H9 (cell line): Measurements from ENCODE around the gene ABCA12. TPM values are rescaled to one million over a fixed set of nuclear protein-coding genes. Genes with fewer than 3 reads are reported as not detected.

Source experiments
- DNase-seq: peaks from one replicate; pipeline ENCODE4 v3.0.0-alpha.2; 2017
- H2AFZ ChIP-seq: one replicate; pipeline ENCODE4 v1.6.1; 2013; ENCODE audit warnings: mild to moderate bottlenecking, low read length, control low read depth, moderate library complexity
- H2AK5ac ChIP-seq: 2 replicates; pipeline ENCODE4 v1.6.1; 2013; ENCODE audit warnings: low read length, control low read depth, mixed read lengths; ENCODE audit not compliant: insufficient read length
- H2BK120ac ChIP-seq: one replicate; pipeline ENCODE4 v1.6.1; 2013; ENCODE audit warnings: low read depth, mild to moderate bottlenecking, low read length, control low read depth, inconsistent platforms; ENCODE audit not compliant: poor library complexity, severe bottlenecking
- H2BK12ac ChIP-seq: 2 replicates; pipeline ENCODE4 v1.6.1; 2013; ENCODE audit warnings: low read length, control low read depth, mixed read lengths, low read depth; ENCODE audit not compliant: insufficient read length
- H2BK15ac ChIP-seq: 2 replicates; pipeline ENCODE4 v1.6.1; 2013; ENCODE audit warnings: low read depth, low read length, control low read depth
- H2BK20ac ChIP-seq: one replicate; pipeline ENCODE4 v1.6.1; 2013; ENCODE audit warnings: low read depth, mild to moderate bottlenecking, low read length, control low read depth, inconsistent platforms; ENCODE audit not compliant: poor library complexity, severe bottlenecking
- H2BK5ac ChIP-seq: 2 replicates; pipeline ENCODE4 v1.6.1; 2013; ENCODE audit warnings: low read length, control low read depth, mixed read lengths; ENCODE audit not compliant: insufficient read length
- H3K14ac ChIP-seq: 2 replicates; pipeline ENCODE4 v1.6.1; 2013; ENCODE audit warnings: low read length, control low read depth; ENCODE audit not compliant: insufficient read depth
- H3K18ac ChIP-seq: 2 replicates; pipeline ENCODE4 v1.6.1; 2013; ENCODE audit warnings: low read depth, mild to moderate bottlenecking, mixed read lengths, low read length, control low read depth; ENCODE audit not compliant: insufficient read length
- H3K23ac ChIP-seq: 2 replicates; pipeline ENCODE4 v1.6.1; 2013; ENCODE audit warnings: low read length, control low read depth, mixed read lengths, low read depth; ENCODE audit not compliant: insufficient read length
- H3K23me2 ChIP-seq: 2 replicates; pipeline ENCODE4 v1.6.1; 2013; ENCODE audit warnings: low read depth, mild to moderate bottlenecking, mixed read lengths, low read length, control low read depth; ENCODE audit not compliant: insufficient read length, poor library complexity, severe bottlenecking
- H3K27ac ChIP-seq: 2 replicates; pipeline ENCODE4 v1.5.1; 2013; ENCODE audit warnings: low read length, control low read depth, mixed read lengths, low read depth; ENCODE audit not compliant: insufficient read length
- H3K27me3 ChIP-seq: 2 replicates; pipeline ENCODE4 v1.6.1; 2013; ENCODE audit warnings: low read length, control low read depth, inconsistent platforms; ENCODE audit not compliant: insufficient read depth
- H3K4ac ChIP-seq: 2 replicates; pipeline ENCODE4 v1.6.1; 2013; ENCODE audit warnings: low read depth, mild to moderate bottlenecking, control low read depth, inconsistent platforms, low read length, moderate library complexity
- H3K4me1 ChIP-seq: 2 replicates; pipeline ENCODE4 v1.6.1; 2013; ENCODE audit warnings: low read length, control low read depth, inconsistent platforms; ENCODE audit not compliant: insufficient read depth
- H3K4me2 ChIP-seq: 2 replicates; pipeline ENCODE4 v1.6.1; 2013; ENCODE audit warnings: low read length, control low read depth, mixed read lengths; ENCODE audit not compliant: insufficient read length, insufficient read depth
- H3K56ac ChIP-seq: 2 replicates; pipeline ENCODE4 v1.6.1; 2013; ENCODE audit warnings: low read depth, mild to moderate bottlenecking, mixed read lengths, low read length, control low read depth; ENCODE audit not compliant: insufficient read length
- H3K79me1 ChIP-seq: 2 replicates; pipeline ENCODE4 v1.6.1; 2013; ENCODE audit warnings: low read depth, mild to moderate bottlenecking, moderate library complexity, low read length, control low read depth, inconsistent platforms; ENCODE audit not compliant: insufficient read depth, poor library complexity, severe bottlenecking
- H3K79me2 ChIP-seq: 2 replicates; pipeline ENCODE4 v1.6.1; 2013; ENCODE audit warnings: low read length, control low read depth, inconsistent platforms; ENCODE audit not compliant: insufficient read depth
- H3K9ac ChIP-seq: 2 replicates; pipeline ENCODE4 v1.6.1; 2013; ENCODE audit warnings: low read length, control low read depth, mixed read lengths; ENCODE audit not compliant: insufficient read length; ENCODE audit errors: extremely low read depth
- H3K9me3 ChIP-seq: one replicate; pipeline ENCODE4 v1.6.1; 2013; ENCODE audit warnings: low read depth, low read length, inconsistent platforms; ENCODE audit not compliant: control insufficient read depth
- H3T11ph ChIP-seq: one replicate; pipeline ENCODE4 v1.6.1; 2013; ENCODE audit warnings: mild to moderate bottlenecking, low read length, control low read depth, inconsistent platforms
- H4K20me1 ChIP-seq: one replicate; pipeline ENCODE4 v1.6.1; 2013; ENCODE audit not compliant: control insufficient read depth, insufficient read length, insufficient read depth
- H4K5ac ChIP-seq: 2 replicates; pipeline ENCODE4 v1.6.1; 2013; ENCODE audit warnings: low read depth, mild to moderate bottlenecking, mixed read lengths, low read length, control low read depth; ENCODE audit not compliant: insufficient read length
- H4K8ac ChIP-seq: replicated peaks from 2 replicates; pipeline ENCODE4 v1.6.1; 2013; ENCODE audit warnings: low read length, control low read depth, mixed read lengths, low read depth; ENCODE audit not compliant: insufficient read length
- H4K91ac ChIP-seq: 2 replicates; pipeline ENCODE4 v1.6.1; 2013; ENCODE audit warnings: low read depth, mild to moderate bottlenecking, moderate library complexity, mixed read lengths, low read length, control low read depth; ENCODE audit not compliant: insufficient read length
- H3K27ac Mint-ChIP-seq, 3 experiments: 2 replicates in 2 of 3; 3 replicates in 1 of 3; pipeline ENCODE4 v1.8.0; 2020 to 2021; ENCODE audit warnings: mixed read lengths in 3 of 3, mild to moderate bottlenecking in 1 of 3, moderate library complexity in 1 of 3
- H3K27me3 Mint-ChIP-seq: 2 replicates; pipeline ENCODE4 v1.8.0; 2021; ENCODE audit warnings: low read depth, mild to moderate bottlenecking, moderate library complexity, mixed read lengths
- H3K36me3 Mint-ChIP-seq, 3 experiments: 2 replicates in 2 of 3; 3 replicates in 1 of 3; pipeline ENCODE4 v1.8.0; 2020 to 2021; ENCODE audit warnings: low read depth in 3 of 3, mixed read lengths in 3 of 3; ENCODE audit not compliant: insufficient read depth in 1 of 3
- H3K4me1 Mint-ChIP-seq, 2 experiments: 2 replicates each; pipeline ENCODE4 v1.8.0; 2020; ENCODE audit warnings: mixed read lengths in 2 of 2
- H3K4me3 Mint-ChIP-seq, 2 experiments: 2 replicates in 1 of 2; 3 replicates in 1 of 2; pipeline ENCODE4 v1.8.0; 2020 to 2021; ENCODE audit warnings: mild to moderate bottlenecking in 2 of 2, mixed read lengths in 2 of 2, moderate library complexity in 1 of 2
- H3K9me3 Mint-ChIP-seq, 2 experiments: 2 replicates in 1 of 2; 3 replicates in 1 of 2; pipeline ENCODE4 v1.8.0; 2020; ENCODE audit warnings: mild to moderate bottlenecking in 2 of 2, mixed read lengths in 2 of 2, moderate library complexity in 1 of 2
- WGBS: extraction: QIAGEN DNeasy Blood & Tissue Kit; methylation state at CpG from one replicate; pipeline ENCODE4 v1.1.7; 2013; ENCODE audit warnings: missing lambda C conversion rate, low lambda C conversion rate, mixed read lengths; ENCODE audit not compliant: insufficient read length; ENCODE audit errors: extremely low coverage; 5-methylcytosine and 5-hydroxymethylcytosine counted together
- total RNA-seq: library from RNA; stranded (reverse); gene quantifications from 2 replicates; pipeline ENCODE4 v1.2.1, GENCODE V29; 2021
- TF ChIP-seq, protein P1 (sequence below): fragments of 200-600 bp; sonication (generic); conservative IDR thresholded peaks from 3 replicates; pipeline ENCODE4 v1.8.0; 2021; ENCODE audit warnings: antibody characterized with exemption, mild to moderate bottlenecking

ABCA12 gene
- total RNA-seq, 1 experiment from 2014 or later = not detected

DNA sequence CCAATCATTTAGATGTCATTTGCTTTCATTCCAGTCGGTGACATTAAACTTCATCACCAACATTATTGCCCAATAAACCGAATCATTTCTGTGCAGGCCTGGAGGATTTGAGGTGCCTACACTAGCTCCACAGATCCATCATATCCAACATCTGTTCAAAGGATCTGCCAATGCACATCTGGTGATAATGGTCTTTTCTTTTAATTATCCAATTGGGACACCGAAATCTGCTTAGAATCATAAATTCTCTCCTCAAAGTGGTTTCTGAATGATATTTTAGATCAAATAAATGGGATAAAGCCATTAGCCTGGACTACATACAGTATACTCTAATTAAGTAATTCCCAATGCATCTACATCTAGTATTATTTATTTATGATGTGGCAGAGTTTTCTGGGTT lies 85.6 kb downstream of the ABCA12 start:
- H3K27me3 ChIP-seq = no peaks in the 10 kb centered on the region
- no peak overlapping the region for H2BK12ac ChIP-seq
- no peak overlapping the region for H2AK5ac ChIP-seq
- no peak overlapping the region for H3K56ac ChIP-seq
- Mint-ChIP-seq H3K27me3 (no peaks in the 10 kb centered on the region; the same call in 1 of the 2 replicates), H3K9me3 (no peaks in the 10 kb centered on the region), H3K27ac (no peak overlapping the region), H3K4me3 (no peak overlapping the region), H3K4me1 (no peaks in the 10 kb centered on the region), H3K36me3 (no peaks in the 10 kb centered on the region)
- H3K9me3 ChIP-seq = no peaks in the 10 kb centered on the region
- H3K4me2 ChIP-seq = no peak overlapping the region
- TF ChIP-seq, protein P1, sequence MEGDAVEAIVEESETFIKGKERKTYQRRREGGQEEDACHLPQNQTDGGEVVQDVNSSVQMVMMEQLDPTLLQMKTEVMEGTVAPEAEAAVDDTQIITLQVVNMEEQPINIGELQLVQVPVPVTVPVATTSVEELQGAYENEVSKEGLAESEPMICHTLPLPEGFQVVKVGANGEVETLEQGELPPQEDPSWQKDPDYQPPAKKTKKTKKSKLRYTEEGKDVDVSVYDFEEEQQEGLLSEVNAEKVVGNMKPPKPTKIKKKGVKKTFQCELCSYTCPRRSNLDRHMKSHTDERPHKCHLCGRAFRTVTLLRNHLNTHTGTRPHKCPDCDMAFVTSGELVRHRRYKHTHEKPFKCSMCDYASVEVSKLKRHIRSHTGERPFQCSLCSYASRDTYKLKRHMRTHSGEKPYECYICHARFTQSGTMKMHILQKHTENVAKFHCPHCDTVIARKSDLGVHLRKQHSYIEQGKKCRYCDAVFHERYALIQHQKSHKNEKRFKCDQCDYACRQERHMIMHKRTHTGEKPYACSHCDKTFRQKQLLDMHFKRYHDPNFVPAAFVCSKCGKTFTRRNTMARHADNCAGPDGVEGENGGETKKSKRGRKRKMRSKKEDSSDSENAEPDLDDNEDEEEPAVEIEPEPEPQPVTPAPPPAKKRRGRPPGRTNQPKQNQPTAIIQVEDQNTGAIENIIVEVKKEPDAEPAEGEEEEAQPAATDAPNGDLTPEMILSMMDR = no peak
- H3K4me1 ChIP-seq = no peaks in the 10 kb centered on the region
- WGBS = no CpG with 5 or more reads among the region's 3 CpGs
- H3K27ac ChIP-seq = no peak overlapping the region
- H3K79me1 ChIP-seq = no peaks in the 10 kb centered on the region
- H4K8ac ChIP-seq = no peak overlapping the region
- H2BK120ac ChIP-seq = no peak overlapping the region
- H3T11ph ChIP-seq = no peak overlapping the region
- DNase-seq = no peak
- no peak overlapping the region for H3K18ac ChIP-seq
- no peak overlapping the region for H3K14ac ChIP-seq
- no peak overlapping the region for H3K9ac ChIP-seq
- H4K5ac ChIP-seq = no peak overlapping the region
- H3K4ac ChIP-seq = no peak overlapping the region
- H2BK15ac ChIP-seq = no peak overlapping the region
- no peaks in the 10 kb centered on the region for H3K79me2 ChIP-seq
- H4K91ac ChIP-seq = no peak overlapping the region
- no peaks in the 10 kb centered on the region for H4K20me1 ChIP-seq
- no peak overlapping the region for H2AFZ ChIP-seq
- H2BK5ac ChIP-seq = no peak overlapping the region
- no peaks in the 10 kb centered on the region for H3K23me2 ChIP-seq
- no peak overlapping the region for H3K23ac ChIP-seq
- no peak overlapping the region for H2BK20ac ChIP-seq
